Measurements from ENCODE around the gene EME2. TPM values are rescaled to one million over a fixed set of nuclear protein-coding genes. Genes with fewer than 3 reads are reported as not detected.

EME2 gene
- total RNA-seq, 2 experiments from 2014 or later = 15.5 to 15.6 TPM

DNA sequence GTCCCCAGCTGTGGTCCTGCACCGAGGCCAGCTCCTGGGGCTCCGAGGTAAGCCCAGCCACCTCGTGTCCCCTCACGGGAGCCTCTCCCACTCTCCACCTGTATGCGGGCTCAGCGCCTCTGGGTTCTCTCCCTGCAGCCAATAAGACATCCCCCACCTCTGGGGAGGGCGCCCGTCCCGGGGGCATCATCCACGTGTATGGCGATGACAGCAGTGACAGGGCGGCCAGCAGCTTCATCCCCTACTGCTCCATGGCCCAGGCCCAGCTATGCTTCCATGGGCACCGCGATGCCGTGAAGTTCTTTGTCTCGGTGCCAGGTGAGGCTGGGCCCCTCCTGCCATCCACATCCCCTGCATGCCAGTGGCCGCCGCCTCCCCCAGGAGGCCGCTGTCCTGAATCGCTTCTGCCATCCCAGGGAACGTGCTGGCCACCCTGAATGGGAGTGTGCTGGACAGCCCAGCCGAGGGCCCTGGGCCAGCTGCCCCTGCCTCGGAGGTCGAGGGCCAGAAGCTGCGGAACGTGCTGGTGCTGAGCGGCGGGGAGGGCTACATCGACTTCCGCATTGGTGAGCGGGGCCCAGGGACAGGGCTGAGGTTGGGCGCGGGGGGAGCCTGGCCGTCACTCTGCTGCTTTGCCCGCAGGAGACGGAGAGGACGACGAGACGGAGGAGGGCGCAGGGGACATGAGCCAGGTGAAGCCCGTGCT, 4.4 kb upstream of the EME2 start:
- TF ChIP-seq, protein P1, sequence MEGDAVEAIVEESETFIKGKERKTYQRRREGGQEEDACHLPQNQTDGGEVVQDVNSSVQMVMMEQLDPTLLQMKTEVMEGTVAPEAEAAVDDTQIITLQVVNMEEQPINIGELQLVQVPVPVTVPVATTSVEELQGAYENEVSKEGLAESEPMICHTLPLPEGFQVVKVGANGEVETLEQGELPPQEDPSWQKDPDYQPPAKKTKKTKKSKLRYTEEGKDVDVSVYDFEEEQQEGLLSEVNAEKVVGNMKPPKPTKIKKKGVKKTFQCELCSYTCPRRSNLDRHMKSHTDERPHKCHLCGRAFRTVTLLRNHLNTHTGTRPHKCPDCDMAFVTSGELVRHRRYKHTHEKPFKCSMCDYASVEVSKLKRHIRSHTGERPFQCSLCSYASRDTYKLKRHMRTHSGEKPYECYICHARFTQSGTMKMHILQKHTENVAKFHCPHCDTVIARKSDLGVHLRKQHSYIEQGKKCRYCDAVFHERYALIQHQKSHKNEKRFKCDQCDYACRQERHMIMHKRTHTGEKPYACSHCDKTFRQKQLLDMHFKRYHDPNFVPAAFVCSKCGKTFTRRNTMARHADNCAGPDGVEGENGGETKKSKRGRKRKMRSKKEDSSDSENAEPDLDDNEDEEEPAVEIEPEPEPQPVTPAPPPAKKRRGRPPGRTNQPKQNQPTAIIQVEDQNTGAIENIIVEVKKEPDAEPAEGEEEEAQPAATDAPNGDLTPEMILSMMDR (IDR thresholded peaks at IDR 0.05) = no peak
- H3K36me3 Mint-ChIP-seq (ENCODE audit: low read depth) = peaks cover 12% of the 10 kb centered on the region
- DNase-seq = no peak
- POLR2A ChIA-PET = interaction anchor here (0.6 to 2.6 kb wide), 5 partner anchors 8 to 197 kb away, joined by 3 to 8 read pairs (median 3); partner anchors contain the start of genes MAPK8IP3 and RPS2
- intact Hi-C loops (cut with micrococcal nuclease) = no loop called here
- H3K4me1 Mint-ChIP-seq (ENCODE audit: low read depth) = peaks cover 7% of the 10 kb centered on the region
- H3K27me3 Mint-ChIP-seq = no peaks in the 10 kb centered on the region
- H3K9me3 Mint-ChIP-seq = no peaks in the 10 kb centered on the region
- CTCF ChIA-PET = interaction anchor here (1.1 kb wide), 2 partner anchors 15 to 62 kb away, joined by 3 to 5 read pairs; partner anchors contain the start of genes MAPK8IP3, NUBP2 and SPSB3
- ATAC-seq = no peak
- H3K4me3 Mint-ChIP-seq = no peak overlapping the region
- no peak overlapping the region for H3K27ac Mint-ChIP-seq

DNA sequence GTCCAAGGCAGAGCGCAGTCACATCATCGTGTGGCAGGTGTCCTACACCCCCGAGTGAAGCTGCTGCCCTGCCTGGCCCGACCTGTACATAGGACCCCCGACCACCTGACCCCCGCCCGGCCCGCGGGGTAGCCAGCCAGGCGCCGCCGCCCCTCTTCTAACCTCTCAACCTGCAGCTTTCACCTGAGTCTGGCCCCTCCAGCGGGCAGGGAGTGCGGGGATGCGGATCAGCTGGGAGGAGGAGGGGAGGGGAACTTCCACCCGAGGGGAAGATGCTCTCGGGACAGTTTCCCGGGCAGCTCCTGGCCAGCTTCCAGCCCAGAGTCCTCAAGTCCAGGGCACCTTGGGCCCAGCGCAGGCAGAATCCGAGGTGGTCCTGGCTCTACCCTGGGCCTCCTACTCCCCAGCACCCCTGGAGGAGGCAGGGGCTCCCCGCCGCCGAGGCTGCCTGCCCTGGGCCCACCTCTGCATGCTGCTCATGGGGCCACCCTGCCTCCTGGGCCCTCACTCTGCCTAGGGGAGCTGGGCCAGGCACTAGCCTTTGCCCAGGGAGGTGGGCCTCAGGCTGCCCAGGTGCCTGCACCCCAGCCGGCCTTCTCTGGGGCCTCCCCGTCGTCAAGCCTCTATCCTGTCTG, 3.7 kb upstream of the EME2 start:
- Mint-ChIP-seq H3K27me3 (no peaks in the 10 kb centered on the region), H3K9me3 (no peaks in the 10 kb centered on the region), H3K27ac (no peak overlapping the region), H3K36me3 (ENCODE audit: low read depth) (peaks cover 12% of the 10 kb centered on the region), H3K4me1 (ENCODE audit: low read depth) (peaks cover 7% of the 10 kb centered on the region), H3K4me3 (no peak overlapping the region)
- CTCF ChIA-PET = interaction anchor here (1.1 kb wide), 2 partner anchors 14 to 63 kb away, joined by 3 to 5 read pairs; partner anchors contain the start of genes MAPK8IP3, NUBP2 and SPSB3
- TF ChIP-seq, protein P1 (IDR thresholded peaks at IDR 0.05) = no peak
- intact Hi-C loops (cut with micrococcal nuclease) = no loop called here
- ATAC-seq (no peak), DNase-seq (no peak)
- POLR2A ChIA-PET = interaction anchor here (0.6 to 2.6 kb wide), 7 partner anchors 9 to 142 kb away, joined by 3 to 8 read pairs (median 5); partner anchors contain the start of genes FAHD1, MAPK8IP3, NUBP2 and SPSB3

DNA sequence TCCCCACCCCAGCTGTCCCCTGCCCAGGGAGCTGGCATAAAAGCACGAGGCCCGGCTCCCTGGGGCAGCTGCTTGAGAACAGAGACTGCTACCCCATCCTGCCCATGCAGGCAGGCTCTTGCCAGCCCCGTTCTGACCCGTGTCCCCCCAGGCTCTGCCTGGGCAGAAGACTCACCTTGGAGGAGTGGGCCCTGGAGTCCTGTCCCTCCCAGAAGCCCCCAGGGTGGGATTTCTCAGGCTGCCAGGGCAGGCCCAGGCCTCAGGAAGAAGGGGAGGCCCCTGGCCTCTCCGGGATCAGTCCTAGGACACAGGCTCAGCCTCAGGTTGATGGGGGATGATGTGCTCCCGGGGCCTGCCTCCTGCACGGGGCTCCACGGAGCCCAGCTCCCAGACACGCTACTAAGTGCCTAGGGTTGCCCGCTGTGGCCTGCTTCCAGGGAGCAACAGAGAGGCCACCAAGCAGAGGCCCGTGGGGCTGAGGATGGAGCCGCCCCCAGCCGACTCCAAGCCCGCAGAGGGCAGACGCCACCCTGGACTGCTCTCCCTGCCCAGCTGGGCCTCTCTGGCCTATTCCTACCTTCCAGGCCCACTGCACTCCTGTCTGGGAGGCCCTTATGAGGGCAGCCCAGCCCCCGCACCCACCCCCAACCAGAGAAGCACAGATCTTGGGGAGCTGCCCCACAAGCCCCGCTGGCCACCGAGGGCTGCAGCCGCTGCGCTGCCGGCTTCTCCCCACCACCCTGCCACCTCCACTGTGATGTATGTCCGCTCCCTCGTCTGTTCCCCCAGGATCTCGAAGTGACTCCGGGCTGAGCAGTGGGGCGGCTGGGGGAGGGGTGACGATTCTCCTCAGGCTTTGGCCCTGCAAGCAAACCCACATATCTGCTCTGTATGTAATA, 3.0 kb upstream of the EME2 start:
- H3K27ac Mint-ChIP-seq = peak overlapping the region; percentile 84
- H3K4me1 Mint-ChIP-seq (ENCODE audit: low read depth) = peaks cover 8% of the 10 kb centered on the region
- CTCF ChIA-PET = interaction anchor here (1.1 to 3.4 kb wide), 2 partner anchors 13 kb away, joined by 5 to 36 read pairs; partner anchors contain the start of genes NUBP2 and SPSB3
- ATAC-seq (no peak), DNase-seq (no peak)
- H3K9me3 Mint-ChIP-seq = no peaks in the 10 kb centered on the region
- TF ChIP-seq, protein P1 (IDR thresholded peaks at IDR 0.05) = no peak
- peak overlapping the region; percentile 100 for H3K4me3 Mint-ChIP-seq
- peaks cover 12% of the 10 kb centered on the region for H3K36me3 Mint-ChIP-seq (ENCODE audit: low read depth)
- no peaks in the 10 kb centered on the region for H3K27me3 Mint-ChIP-seq
- POLR2A ChIA-PET = interaction anchor here (0.6 to 3.2 kb wide), 12 partner anchors 8 to 196 kb away, joined by 3 to 15 read pairs (median 5); partner anchors contain the start of genes FAHD1, HAGH, MAPK8IP3 and NUBP2
- intact Hi-C loops (cut with micrococcal nuclease) = no loop called here

DNA sequence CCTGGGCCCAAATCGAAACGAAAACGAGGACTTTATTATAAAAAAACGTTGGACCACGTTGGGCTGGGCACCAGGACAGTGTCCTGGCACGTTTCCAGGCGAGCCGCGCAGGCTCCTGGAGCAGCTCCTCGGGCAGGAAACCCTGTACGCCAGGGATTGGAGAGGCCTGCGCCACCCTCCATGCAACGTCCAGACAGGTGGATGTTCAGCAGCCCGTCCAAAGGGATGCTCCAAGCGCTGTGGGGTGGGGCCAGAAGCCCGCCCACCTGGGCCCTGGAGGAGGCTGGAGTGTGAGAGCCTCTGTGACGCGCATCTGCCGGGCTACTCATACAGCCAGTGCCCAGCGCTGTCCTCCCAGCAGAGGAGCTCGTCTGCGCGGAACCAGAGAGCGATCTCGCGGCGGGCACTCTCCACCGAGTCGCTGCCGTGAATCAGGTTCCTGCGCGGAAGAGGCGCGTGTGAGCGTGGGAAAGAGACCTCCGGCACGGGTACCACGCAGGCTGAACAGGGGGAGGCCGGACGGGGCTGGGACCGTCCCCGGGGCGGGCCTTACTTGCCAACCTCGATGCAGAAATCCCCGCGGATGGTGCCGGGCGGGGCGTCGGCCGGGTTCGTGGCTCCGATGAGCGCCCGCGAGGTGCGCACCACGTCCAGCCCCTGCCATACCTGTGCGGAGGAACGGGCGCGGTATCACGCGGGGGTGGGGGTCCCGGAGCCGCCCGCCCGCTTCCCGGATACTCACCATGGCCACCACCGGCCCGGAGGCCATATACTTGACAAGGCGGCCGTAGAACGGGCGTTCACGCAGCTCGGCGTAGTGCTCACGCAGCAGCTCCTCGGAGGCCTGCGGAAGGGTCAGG, 2.1 kb upstream of the EME2 start:
- TF ChIP-seq, protein P1 (IDR thresholded peaks at IDR 0.05) = no peak
- ChIA-PET POLR2A (interaction anchor here (0.7 to 3.2 kb wide), 15 partner anchors 9 to 195 kb away, joined by 3 to 18 read pairs (median 5); partner anchors contain the start of genes FAHD1, HAGH, JPT2 and MAPK8IP3), CTCF (interaction anchor here (3.4 kb wide), 1 partner anchor 12 kb away, joined by 36 read pairs; the partner anchor contains the start of genes NUBP2 and SPSB3)

More for the DNA sequence above, 2.1 kb upstream of the EME2 start:
- Mint-ChIP-seq H3K27me3 (no peaks in the 10 kb centered on the region), H3K27ac (peak overlapping the region; percentile 84), H3K4me1 (ENCODE audit: low read depth) (peaks cover 14% of the 10 kb centered on the region), H3K36me3 (ENCODE audit: low read depth) (peaks cover 12% of the 10 kb centered on the region), H3K4me3 (peak overlapping the region; percentile 100), H3K9me3 (no peaks in the 10 kb centered on the region)
- ATAC-seq = peak; percentile 25
- intact Hi-C loops (cut with micrococcal nuclease) = loop anchor here (1.0 kb wide), 1 partner anchor 12 kb away; the partner anchor contains the start of genes NUBP2 and SPSB3
- peak; percentile 76 for DNase-seq
